Neural crest cell (in vitro differentiated cells): Measurements from ENCODE around the gene SDCCAG8. TPM values are rescaled to one million over a fixed set of nuclear protein-coding genes. Genes with fewer than 3 reads are reported as not detected.

Source experiments
- DNase-seq: peaks from one replicate; pipeline ENCODE4 v3.0.0; 2021; ENCODE audit warnings: low read depth, mixed read lengths, low spot score
- H3K27ac Mint-ChIP-seq: one replicate; pipeline ENCODE4 v1.8.0; 2021; ENCODE audit warnings: mild to moderate bottlenecking, mixed read lengths; ENCODE audit not compliant: unreplicated experiment
- H3K27me3 Mint-ChIP-seq: 2 replicates; pipeline ENCODE4 v1.8.0; 2021; ENCODE audit warnings: low read depth, mild to moderate bottlenecking, mixed read lengths
- H3K36me3 Mint-ChIP-seq: 2 replicates; pipeline ENCODE4 v1.8.0; 2021; ENCODE audit warnings: low read depth, mild to moderate bottlenecking, mixed read lengths
- H3K4me1 Mint-ChIP-seq: 2 replicates; pipeline ENCODE4 v1.8.0; 2021; ENCODE audit warnings: mixed read lengths
- H3K4me3 Mint-ChIP-seq: one replicate; pipeline ENCODE4 v1.8.0; 2021; ENCODE audit warnings: mild to moderate bottlenecking, mixed read lengths
- H3K9me3 Mint-ChIP-seq: 2 replicates; pipeline ENCODE4 v1.8.0; 2021; ENCODE audit warnings: mixed read lengths
- total RNA-seq: library from RNA; stranded (reverse); gene quantifications from 2 replicates; pipeline ENCODE4 v1.2.1, GENCODE V29; 2021
- TF ChIP-seq, protein P1 (sequence below): fragments of 200-600 bp; sonication (generic); conservative IDR thresholded peaks from 2 replicates; pipeline ENCODE4 v1.5.0; 2021; ENCODE audit warnings: antibody characterized with exemption, mild to moderate bottlenecking

Gene SDCCAG8
- total RNA-seq, 1 donor from 2014 or later, result 19.9 TPM

DNA sequence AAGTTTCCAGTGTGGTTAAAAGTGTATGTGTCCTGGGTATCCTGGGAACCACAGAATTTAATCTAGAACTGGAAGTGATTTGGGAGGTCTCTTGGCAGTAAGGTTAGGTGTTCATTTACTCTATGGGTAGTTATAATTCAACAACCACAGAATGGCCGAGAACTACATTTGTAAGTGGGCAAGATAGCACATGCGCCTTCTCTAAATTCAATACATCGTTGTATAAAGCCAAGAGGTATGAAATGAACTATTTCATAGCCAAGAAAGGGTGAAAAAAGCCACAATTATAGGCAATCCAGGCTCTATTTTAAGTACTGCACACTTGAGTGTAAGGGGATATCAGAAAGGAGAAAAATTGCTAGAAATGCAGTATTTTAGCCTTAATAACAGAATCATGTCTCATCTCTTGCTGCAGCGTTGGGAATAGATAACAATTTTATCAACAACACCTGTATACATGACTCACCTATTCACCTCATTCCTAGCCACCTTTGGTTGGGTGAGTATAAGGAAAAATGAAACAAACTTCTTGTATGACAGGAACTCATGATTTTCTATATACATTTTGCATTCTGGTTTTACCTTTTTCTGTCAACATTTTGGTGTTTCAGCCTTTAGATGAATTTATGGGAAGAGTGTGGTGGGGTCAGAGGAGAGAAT lies 4.5 kb downstream of the SDCCAG8 start:
- Mint-ChIP-seq H3K27me3 (no peaks in the 10 kb centered on the region), H3K4me3 (no peak overlapping the region), H3K4me1 (peaks cover 21% of the 10 kb centered on the region), H3K36me3 (peaks cover 5% of the 10 kb centered on the region), H3K9me3 (no peaks in the 10 kb centered on the region), H3K27ac (no peak overlapping the region)
- TF ChIP-seq, protein P1, sequence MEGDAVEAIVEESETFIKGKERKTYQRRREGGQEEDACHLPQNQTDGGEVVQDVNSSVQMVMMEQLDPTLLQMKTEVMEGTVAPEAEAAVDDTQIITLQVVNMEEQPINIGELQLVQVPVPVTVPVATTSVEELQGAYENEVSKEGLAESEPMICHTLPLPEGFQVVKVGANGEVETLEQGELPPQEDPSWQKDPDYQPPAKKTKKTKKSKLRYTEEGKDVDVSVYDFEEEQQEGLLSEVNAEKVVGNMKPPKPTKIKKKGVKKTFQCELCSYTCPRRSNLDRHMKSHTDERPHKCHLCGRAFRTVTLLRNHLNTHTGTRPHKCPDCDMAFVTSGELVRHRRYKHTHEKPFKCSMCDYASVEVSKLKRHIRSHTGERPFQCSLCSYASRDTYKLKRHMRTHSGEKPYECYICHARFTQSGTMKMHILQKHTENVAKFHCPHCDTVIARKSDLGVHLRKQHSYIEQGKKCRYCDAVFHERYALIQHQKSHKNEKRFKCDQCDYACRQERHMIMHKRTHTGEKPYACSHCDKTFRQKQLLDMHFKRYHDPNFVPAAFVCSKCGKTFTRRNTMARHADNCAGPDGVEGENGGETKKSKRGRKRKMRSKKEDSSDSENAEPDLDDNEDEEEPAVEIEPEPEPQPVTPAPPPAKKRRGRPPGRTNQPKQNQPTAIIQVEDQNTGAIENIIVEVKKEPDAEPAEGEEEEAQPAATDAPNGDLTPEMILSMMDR, result no peak
- DNase-seq, result no peak

DNA sequence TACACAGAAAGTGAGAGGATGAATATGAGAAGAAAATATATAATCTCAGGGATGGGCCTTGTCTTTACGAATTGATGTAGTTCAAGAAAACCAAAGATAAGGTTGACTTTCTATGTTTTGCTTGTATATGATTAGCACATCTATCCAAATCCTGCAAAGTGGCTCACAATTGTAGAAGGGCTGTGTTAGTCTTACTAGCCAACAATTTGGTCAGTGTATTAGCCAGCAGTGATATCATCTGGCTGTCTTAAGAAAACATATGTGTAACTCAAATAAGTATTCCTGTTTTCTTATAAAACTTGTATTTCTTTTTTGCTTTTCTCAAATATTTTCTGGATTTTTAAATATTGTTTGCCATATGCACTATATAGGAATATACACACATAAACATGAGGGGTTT lies 5.5 kb downstream of the SDCCAG8 start:
- Mint-ChIP-seq H3K4me1 (peaks cover 16% of the 10 kb centered on the region), H3K27me3 (no peaks in the 10 kb centered on the region), H3K27ac (peak overlapping the region; percentile 2), H3K36me3 (peaks cover 5% of the 10 kb centered on the region), H3K4me3 (no peak overlapping the region), H3K9me3 (no peaks in the 10 kb centered on the region)
- TF ChIP-seq, protein P1, result no peak
- no peak for DNase-seq

DNA sequence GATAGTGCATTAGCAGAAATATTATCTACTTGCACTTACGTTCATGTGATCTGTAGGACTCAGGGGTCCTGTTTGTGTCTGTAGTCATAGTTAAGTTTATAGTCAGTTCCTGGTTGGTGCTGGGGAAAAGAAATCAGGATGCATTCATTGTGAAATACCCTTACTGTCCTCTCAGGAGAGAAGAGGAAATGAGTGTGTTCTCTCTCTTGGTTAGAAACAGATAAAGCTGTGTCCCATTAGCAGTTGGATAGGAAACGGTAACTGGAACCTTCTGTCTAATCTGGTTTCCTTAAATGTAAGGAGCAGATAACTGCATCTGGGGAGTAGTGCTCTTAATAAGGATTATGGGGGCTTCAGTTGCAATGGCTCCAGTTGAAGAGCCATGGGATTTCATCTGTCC lies 8.9 kb downstream of the SDCCAG8 start:
- no peak for DNase-seq
- Mint-ChIP-seq H3K36me3 (peaks cover 7% of the 10 kb centered on the region), H3K4me3 (no peak overlapping the region), H3K9me3 (no peaks in the 10 kb centered on the region), H3K4me1 (peaks cover 16% of the 10 kb centered on the region), H3K27ac (no peak overlapping the region), H3K27me3 (no peaks in the 10 kb centered on the region)
- TF ChIP-seq, protein P1, result no peak

DNA sequence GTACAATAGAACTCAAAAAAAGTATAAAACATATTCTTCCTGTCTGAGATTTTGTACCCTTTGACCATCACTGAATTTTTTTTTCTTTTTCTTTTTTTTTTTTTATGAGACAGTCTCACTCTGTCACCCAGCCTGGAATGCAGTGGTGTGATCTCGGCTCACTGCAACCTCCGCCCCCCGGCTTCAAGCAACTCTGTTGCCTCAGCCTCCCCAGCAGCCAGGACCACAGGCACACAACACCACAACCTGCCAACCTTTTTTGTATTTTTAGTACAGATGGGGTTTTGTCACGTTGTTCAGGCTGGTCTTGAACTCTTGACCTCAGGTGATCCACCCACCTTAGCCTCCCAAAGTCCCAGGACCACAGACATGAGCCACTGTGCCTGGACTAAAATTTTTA lies 10.4 kb downstream of the SDCCAG8 start:
- Mint-ChIP-seq H3K36me3 (peaks cover 7% of the 10 kb centered on the region), H3K27me3 (no peaks in the 10 kb centered on the region), H3K9me3 (no peaks in the 10 kb centered on the region), H3K27ac (no peak overlapping the region), H3K4me3 (no peak overlapping the region), H3K4me1 (peaks cover 16% of the 10 kb centered on the region)
- DNase-seq, result no peak
- TF ChIP-seq, protein P1, result no peak

DNA sequence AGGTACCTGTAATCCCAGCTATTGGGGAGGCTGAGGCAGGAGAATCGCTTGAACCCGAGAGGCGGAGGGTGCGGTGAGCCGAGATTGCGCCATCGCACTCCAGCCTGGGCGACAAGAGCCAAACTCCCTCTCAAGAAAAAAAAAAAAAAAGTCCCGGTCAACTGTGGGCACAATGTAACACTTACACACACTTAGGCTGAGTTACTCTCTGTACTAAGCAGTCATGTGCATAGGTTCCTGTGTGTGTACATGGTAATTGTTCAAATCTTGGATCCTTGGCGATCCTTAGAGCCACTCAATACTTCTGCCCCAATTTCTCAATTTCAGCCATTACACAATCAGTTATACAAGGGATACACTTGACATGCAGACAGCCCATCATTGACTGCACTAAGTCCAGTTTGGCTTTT lies 11.6 kb downstream of the SDCCAG8 start:
- no peaks in the 10 kb centered on the region for H3K27me3 Mint-ChIP-seq
- H3K27ac Mint-ChIP-seq, result no peak overlapping the region
- no peak for DNase-seq
- TF ChIP-seq, protein P1, result no peak
- no peak overlapping the region for H3K4me3 Mint-ChIP-seq
- peaks cover 7% of the 10 kb centered on the region for H3K36me3 Mint-ChIP-seq
- H3K4me1 Mint-ChIP-seq, result peaks cover 16% of the 10 kb centered on the region
- no peaks in the 10 kb centered on the region for H3K9me3 Mint-ChIP-seq
